H9 (cell line): ENCODE measurements around the gene ANO10. TPM values are rescaled to one million over a fixed set of nuclear protein-coding genes. Genes with fewer than 3 reads are reported as not detected.

Experiments
- DNase-seq: peaks from one replicate; pipeline ENCODE4 v3.0.0-alpha.2; 2017
- H2AFZ ChIP-seq: one replicate; pipeline ENCODE4 v1.6.1; 2013; ENCODE audit warnings: mild to moderate bottlenecking, low read length, control low read depth, moderate library complexity
- H2AK5ac ChIP-seq: 2 replicates; pipeline ENCODE4 v1.6.1; 2013; ENCODE audit warnings: low read length, control low read depth, mixed read lengths; ENCODE audit not compliant: insufficient read length
- H2BK120ac ChIP-seq: one replicate; pipeline ENCODE4 v1.6.1; 2013; ENCODE audit warnings: low read depth, mild to moderate bottlenecking, low read length, control low read depth, inconsistent platforms; ENCODE audit not compliant: poor library complexity, severe bottlenecking
- H2BK12ac ChIP-seq: 2 replicates; pipeline ENCODE4 v1.6.1; 2013; ENCODE audit warnings: low read length, control low read depth, mixed read lengths, low read depth; ENCODE audit not compliant: insufficient read length
- H2BK15ac ChIP-seq: 2 replicates; pipeline ENCODE4 v1.6.1; 2013; ENCODE audit warnings: low read depth, low read length, control low read depth
- H2BK20ac ChIP-seq: one replicate; pipeline ENCODE4 v1.6.1; 2013; ENCODE audit warnings: low read depth, mild to moderate bottlenecking, low read length, control low read depth, inconsistent platforms; ENCODE audit not compliant: poor library complexity, severe bottlenecking
- H2BK5ac ChIP-seq: 2 replicates; pipeline ENCODE4 v1.6.1; 2013; ENCODE audit warnings: low read length, control low read depth, mixed read lengths; ENCODE audit not compliant: insufficient read length
- H3K14ac ChIP-seq: 2 replicates; pipeline ENCODE4 v1.6.1; 2013; ENCODE audit warnings: low read length, control low read depth; ENCODE audit not compliant: insufficient read depth
- H3K18ac ChIP-seq: 2 replicates; pipeline ENCODE4 v1.6.1; 2013; ENCODE audit warnings: low read depth, mild to moderate bottlenecking, mixed read lengths, low read length, control low read depth; ENCODE audit not compliant: insufficient read length
- H3K23ac ChIP-seq: 2 replicates; pipeline ENCODE4 v1.6.1; 2013; ENCODE audit warnings: low read length, control low read depth, mixed read lengths, low read depth; ENCODE audit not compliant: insufficient read length
- H3K23me2 ChIP-seq: 2 replicates; pipeline ENCODE4 v1.6.1; 2013; ENCODE audit warnings: low read depth, mild to moderate bottlenecking, mixed read lengths, low read length, control low read depth; ENCODE audit not compliant: insufficient read length, poor library complexity, severe bottlenecking
- H3K27ac ChIP-seq: 2 replicates; pipeline ENCODE4 v1.5.1; 2013; ENCODE audit warnings: low read length, control low read depth, mixed read lengths, low read depth; ENCODE audit not compliant: insufficient read length
- H3K27me3 ChIP-seq: 2 replicates; pipeline ENCODE4 v1.6.1; 2013; ENCODE audit warnings: low read length, control low read depth, inconsistent platforms; ENCODE audit not compliant: insufficient read depth
- H3K4ac ChIP-seq: 2 replicates; pipeline ENCODE4 v1.6.1; 2013; ENCODE audit warnings: low read depth, mild to moderate bottlenecking, control low read depth, inconsistent platforms, low read length, moderate library complexity
- H3K4me1 ChIP-seq: 2 replicates; pipeline ENCODE4 v1.6.1; 2013; ENCODE audit warnings: low read length, control low read depth, inconsistent platforms; ENCODE audit not compliant: insufficient read depth
- H3K4me2 ChIP-seq: 2 replicates; pipeline ENCODE4 v1.6.1; 2013; ENCODE audit warnings: low read length, control low read depth, mixed read lengths; ENCODE audit not compliant: insufficient read length, insufficient read depth
- H3K56ac ChIP-seq: 2 replicates; pipeline ENCODE4 v1.6.1; 2013; ENCODE audit warnings: low read depth, mild to moderate bottlenecking, mixed read lengths, low read length, control low read depth; ENCODE audit not compliant: insufficient read length
- H3K79me1 ChIP-seq: 2 replicates; pipeline ENCODE4 v1.6.1; 2013; ENCODE audit warnings: low read depth, mild to moderate bottlenecking, moderate library complexity, low read length, control low read depth, inconsistent platforms; ENCODE audit not compliant: insufficient read depth, poor library complexity, severe bottlenecking
- H3K79me2 ChIP-seq: 2 replicates; pipeline ENCODE4 v1.6.1; 2013; ENCODE audit warnings: low read length, control low read depth, inconsistent platforms; ENCODE audit not compliant: insufficient read depth
- H3K9ac ChIP-seq: 2 replicates; pipeline ENCODE4 v1.6.1; 2013; ENCODE audit warnings: low read length, control low read depth, mixed read lengths; ENCODE audit not compliant: insufficient read length; ENCODE audit errors: extremely low read depth
- H3K9me3 ChIP-seq: one replicate; pipeline ENCODE4 v1.6.1; 2013; ENCODE audit warnings: low read depth, low read length, inconsistent platforms; ENCODE audit not compliant: control insufficient read depth
- H3T11ph ChIP-seq: one replicate; pipeline ENCODE4 v1.6.1; 2013; ENCODE audit warnings: mild to moderate bottlenecking, low read length, control low read depth, inconsistent platforms
- H4K20me1 ChIP-seq: one replicate; pipeline ENCODE4 v1.6.1; 2013; ENCODE audit not compliant: control insufficient read depth, insufficient read length, insufficient read depth
- H4K5ac ChIP-seq: 2 replicates; pipeline ENCODE4 v1.6.1; 2013; ENCODE audit warnings: low read depth, mild to moderate bottlenecking, mixed read lengths, low read length, control low read depth; ENCODE audit not compliant: insufficient read length
- H4K8ac ChIP-seq: replicated peaks from 2 replicates; pipeline ENCODE4 v1.6.1; 2013; ENCODE audit warnings: low read length, control low read depth, mixed read lengths, low read depth; ENCODE audit not compliant: insufficient read length
- H4K91ac ChIP-seq: 2 replicates; pipeline ENCODE4 v1.6.1; 2013; ENCODE audit warnings: low read depth, mild to moderate bottlenecking, moderate library complexity, mixed read lengths, low read length, control low read depth; ENCODE audit not compliant: insufficient read length
- H3K27ac Mint-ChIP-seq, 3 experiments: 2 replicates in 2 of 3; 3 replicates in 1 of 3; pipeline ENCODE4 v1.8.0; 2020 to 2021; ENCODE audit warnings: mixed read lengths in 3 of 3, mild to moderate bottlenecking in 1 of 3, moderate library complexity in 1 of 3
- H3K27me3 Mint-ChIP-seq: 2 replicates; pipeline ENCODE4 v1.8.0; 2021; ENCODE audit warnings: low read depth, mild to moderate bottlenecking, moderate library complexity, mixed read lengths
- H3K36me3 Mint-ChIP-seq, 3 experiments: 2 replicates in 2 of 3; 3 replicates in 1 of 3; pipeline ENCODE4 v1.8.0; 2020 to 2021; ENCODE audit warnings: low read depth in 3 of 3, mixed read lengths in 3 of 3; ENCODE audit not compliant: insufficient read depth in 1 of 3
- H3K4me1 Mint-ChIP-seq, 2 experiments: 2 replicates each; pipeline ENCODE4 v1.8.0; 2020; ENCODE audit warnings: mixed read lengths in 2 of 2
- H3K4me3 Mint-ChIP-seq, 2 experiments: 2 replicates in 1 of 2; 3 replicates in 1 of 2; pipeline ENCODE4 v1.8.0; 2020 to 2021; ENCODE audit warnings: mild to moderate bottlenecking in 2 of 2, mixed read lengths in 2 of 2, moderate library complexity in 1 of 2
- H3K9me3 Mint-ChIP-seq, 2 experiments: 2 replicates in 1 of 2; 3 replicates in 1 of 2; pipeline ENCODE4 v1.8.0; 2020; ENCODE audit warnings: mild to moderate bottlenecking in 2 of 2, mixed read lengths in 2 of 2, moderate library complexity in 1 of 2
- total RNA-seq: library from RNA; stranded (reverse); gene quantifications from 2 replicates; pipeline ENCODE4 v1.2.1, GENCODE V29; 2021
- TF ChIP-seq, protein P1 (sequence below): fragments of 200-600 bp; sonication (generic); conservative IDR thresholded peaks from 3 replicates; pipeline ENCODE4 v1.8.0; 2021; ENCODE audit warnings: antibody characterized with exemption, mild to moderate bottlenecking

ANO10 gene
- total RNA-seq, 1 experiment from 2014 or later, result 38.7 TPM

DNA sequence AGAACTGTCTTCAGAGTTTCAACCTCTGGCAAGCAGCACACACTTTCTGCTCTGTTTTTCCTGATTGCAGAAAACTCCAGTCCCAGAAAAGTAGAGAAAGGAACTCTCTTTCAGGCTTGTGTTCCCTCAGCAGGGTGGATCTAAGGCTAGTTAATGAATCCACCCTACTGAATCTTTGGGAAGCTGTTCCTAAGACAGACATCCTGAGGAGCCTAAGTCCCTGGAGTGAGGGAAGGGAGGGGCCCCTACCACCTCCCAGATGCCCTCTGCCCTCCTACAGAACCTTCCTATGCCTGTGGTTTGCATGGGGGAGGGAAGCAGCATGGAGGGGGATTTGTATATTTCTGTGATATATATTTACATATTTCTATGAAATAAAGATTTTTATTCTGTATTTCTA lies 124.4 kb downstream of the ANO10 start:
- no peaks in the 10 kb centered on the region for H4K20me1 ChIP-seq
- Mint-ChIP-seq H3K4me1 (peaks cover 27 to 28% of the 10 kb centered on the region in 2 experiments), H3K4me3 (no peak overlapping the region), H3K9me3 (peaks cover 2 to 3% of the 10 kb centered on the region in 2 experiments; a peak in 2 of 5 replicates), H3K27me3 (peaks cover 2% of the 10 kb centered on the region; the same call in 1 of the 2 replicates), H3K27ac (peak overlapping the region; percentile 36 to 72 (median 50); a peak in 3 of 7 replicates), H3K36me3 (peaks cover 0 to 4% (median 2%) of the 10 kb centered on the region in 3 experiments; a peak in 4 of 7 replicates)
- H3K27ac ChIP-seq, result no peak overlapping the region
- no peak for DNase-seq
- no peak overlapping the region for H3T11ph ChIP-seq
- no peaks in the 10 kb centered on the region for H3K27me3 ChIP-seq
- H2BK120ac ChIP-seq, result no peak overlapping the region
- no peak overlapping the region for H3K4me2 ChIP-seq
- H4K5ac ChIP-seq, result no peak overlapping the region
- H3K9ac ChIP-seq, result no peak overlapping the region
- no peak overlapping the region for H3K4ac ChIP-seq
- no peak overlapping the region for H2BK5ac ChIP-seq
- H3K79me2 ChIP-seq, result no peaks in the 10 kb centered on the region
- no peak overlapping the region for H2BK20ac ChIP-seq
- H4K91ac ChIP-seq, result no peak overlapping the region
- no peak overlapping the region for H3K18ac ChIP-seq
- TF ChIP-seq, protein P1, sequence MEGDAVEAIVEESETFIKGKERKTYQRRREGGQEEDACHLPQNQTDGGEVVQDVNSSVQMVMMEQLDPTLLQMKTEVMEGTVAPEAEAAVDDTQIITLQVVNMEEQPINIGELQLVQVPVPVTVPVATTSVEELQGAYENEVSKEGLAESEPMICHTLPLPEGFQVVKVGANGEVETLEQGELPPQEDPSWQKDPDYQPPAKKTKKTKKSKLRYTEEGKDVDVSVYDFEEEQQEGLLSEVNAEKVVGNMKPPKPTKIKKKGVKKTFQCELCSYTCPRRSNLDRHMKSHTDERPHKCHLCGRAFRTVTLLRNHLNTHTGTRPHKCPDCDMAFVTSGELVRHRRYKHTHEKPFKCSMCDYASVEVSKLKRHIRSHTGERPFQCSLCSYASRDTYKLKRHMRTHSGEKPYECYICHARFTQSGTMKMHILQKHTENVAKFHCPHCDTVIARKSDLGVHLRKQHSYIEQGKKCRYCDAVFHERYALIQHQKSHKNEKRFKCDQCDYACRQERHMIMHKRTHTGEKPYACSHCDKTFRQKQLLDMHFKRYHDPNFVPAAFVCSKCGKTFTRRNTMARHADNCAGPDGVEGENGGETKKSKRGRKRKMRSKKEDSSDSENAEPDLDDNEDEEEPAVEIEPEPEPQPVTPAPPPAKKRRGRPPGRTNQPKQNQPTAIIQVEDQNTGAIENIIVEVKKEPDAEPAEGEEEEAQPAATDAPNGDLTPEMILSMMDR, result no peak
- H3K23ac ChIP-seq, result no peak overlapping the region
- H3K9me3 ChIP-seq, result no peaks in the 10 kb centered on the region
- H4K8ac ChIP-seq, result no peak overlapping the region
- no peak overlapping the region for H2AK5ac ChIP-seq
- H3K79me1 ChIP-seq, result no peaks in the 10 kb centered on the region
- no peak overlapping the region for H2BK12ac ChIP-seq
- H2BK15ac ChIP-seq, result no peak overlapping the region
- no peaks in the 10 kb centered on the region for H3K23me2 ChIP-seq
- H2AFZ ChIP-seq, result no peak overlapping the region
- H3K14ac ChIP-seq, result no peak overlapping the region
- no peaks in the 10 kb centered on the region; the same call in 1 of the 2 replicates for H3K4me1 ChIP-seq
- H3K56ac ChIP-seq, result no peak overlapping the region
